SU-DHL-6 (cell line): ENCODE results near the gene TRIM6.
"Not testable (repeated sequence)": the region's sequence is repeated elsewhere in the genome, so short reads cannot be mapped to it uniquely, and the experiment has no call there.

Source experiments
- H2AFZ ChIP-seq: fragments of 200-600 bp; sonication (generic); 2 replicates; pipeline ENCODE4 v1.6.1; 2014; ENCODE audit warnings: low read depth, mild to moderate bottlenecking, moderate library complexity, mixed read lengths, antibody characterized with exemption, low read length; ENCODE audit not compliant: severe bottlenecking
- H3F3A ChIP-seq: fragments of 200-600 bp; shearing (Covaris generic); 2 replicates; pipeline ENCODE4 v1.6.0; 2016; ENCODE audit warnings: antibody characterized with exemption, mild to moderate bottlenecking; ENCODE audit not compliant: insufficient read depth
- H3K27ac ChIP-seq: fragments of 200-600 bp; sonication (generic); 2 replicates; pipeline ENCODE4 v1.5.1; 2016; ENCODE audit warnings: low read depth, mild to moderate bottlenecking, low read length, moderate library complexity, mixed read lengths
- H3K27me3 ChIP-seq: fragments of 200-600 bp; sonication (generic), shearing (Covaris generic); 2 replicates; pipeline ENCODE4 v1.6.0; 2014; ENCODE audit warnings: mild to moderate bottlenecking, low read length
- H3K36me3 ChIP-seq: fragments of 200-600 bp; sonication (generic); 2 replicates; pipeline ENCODE4 v1.6.1; 2014; ENCODE audit warnings: mild to moderate bottlenecking, low read length, mixed read lengths
- H3K4me2 ChIP-seq: fragments of 300-600, 200-600 bp; shearing (Covaris generic), sonication (generic); 2 replicates; pipeline ENCODE4 v1.6.0; 2014; ENCODE audit warnings: low read length, low read depth, mild to moderate bottlenecking; ENCODE audit not compliant: poor library complexity, severe bottlenecking
- H3K4me3 ChIP-seq: fragments of 200-600 bp; sonication (generic); 2 replicates; pipeline ENCODE4 v1.5.1; 2014; ENCODE audit warnings: antibody characterized with exemption, low read length, mild to moderate bottlenecking, mixed read lengths; ENCODE audit not compliant: insufficient read depth, poor library complexity, severe bottlenecking
- H3K79me2 ChIP-seq: fragments of 200-600 bp; sonication (generic); 2 replicates; pipeline ENCODE4 v1.6.1; 2014; ENCODE audit warnings: mild to moderate bottlenecking, low read length, moderate library complexity; ENCODE audit not compliant: insufficient read depth
- H3K9ac ChIP-seq: fragments of 200-600 bp; sonication (generic); 2 replicates; pipeline ENCODE4 v1.7.0; 2014; ENCODE audit warnings: mild to moderate bottlenecking, low read length
- H3K9me2 ChIP-seq: fragments of 200-600 bp; sonication (generic); replicated peaks from 2 replicates; pipeline ENCODE4 v1.6.1; 2014; ENCODE audit warnings: low read length; ENCODE audit not compliant: insufficient read depth
- H3K9me3 ChIP-seq: fragments of 200-600 bp; sonication (generic); 2 replicates; pipeline ENCODE4 v1.6.1; 2014; ENCODE audit warnings: low read length, mixed read lengths; ENCODE audit not compliant: insufficient read depth
- H4K20me1 ChIP-seq: fragments of 200-600 bp; sonication (generic); 2 replicates; pipeline ENCODE4 v1.6.1; 2014; ENCODE audit warnings: low read depth, mild to moderate bottlenecking, antibody characterized with exemption, low read length, moderate library complexity, mixed read lengths
- CTCF ChIP-seq: fragments of 200-600 bp; sonication (generic); IDR thresholded peaks from one replicate; pipeline ENCODE4 v1.5.1; 2017; ENCODE audit warnings: antibody characterized with exemption, mild to moderate bottlenecking, low read length, moderate library complexity; ENCODE audit not compliant: insufficient read depth, poor library complexity, severe bottlenecking
- EZH2phosphoT487 ChIP-seq: fragments of 200-600 bp; sonication (generic), shearing (Covaris generic); conservative IDR thresholded peaks from 2 replicates; pipeline ENCODE4 v1.6.1; 2018; ENCODE audit warnings: mild to moderate bottlenecking, antibody characterized with exemption, low read length, moderate library complexity, mixed read lengths

The TRIM6 gene

GRCh38 chr11:5646139-5646538 lies 49.7 kb downstream of the TRIM6 start:
- no peak overlapping the region for H3K4me2 ChIP-seq
- no peaks in the 10 kb centered on the region for H3K9me3 ChIP-seq
- H3K9me2 ChIP-seq, result no peaks in the 10 kb centered on the region
- no peak overlapping the region for H3K9ac ChIP-seq
- H3K4me3 ChIP-seq, result no peak overlapping the region
- H3K36me3 ChIP-seq, result 0 out of 2 replicates have a peak, but pooled peaks cover 4% of the 10 kb centered on the region
- H3F3A ChIP-seq, result no peaks in the 10 kb centered on the region
- H2AFZ ChIP-seq, result no peak overlapping the region
- H3K79me2 ChIP-seq, result no peaks in the 10 kb centered on the region
- no peaks in the 10 kb centered on the region for H4K20me1 ChIP-seq
- TF ChIP-seq CTCF (no peak), EZH2phosphoT487 (no peak)
- no peak overlapping the region for H3K27ac ChIP-seq
- no peaks in the 10 kb centered on the region for H3K27me3 ChIP-seq

GRCh38 chr11:5655474-5655873 lies 59.0 kb downstream of the TRIM6 start:
- Histone ChIP-seq H3K27ac (no peak overlapping the region), H3K9ac (no peak overlapping the region), H3K9me2 (no peaks in the 10 kb centered on the region), H3K4me2 (no peak overlapping the region), H3K9me3 (no peaks in the 10 kb centered on the region), H3K27me3 (no peaks in the 10 kb centered on the region), H4K20me1 (no peaks in the 10 kb centered on the region), H3K79me2 (no peaks in the 10 kb centered on the region), H3F3A (no peaks in the 10 kb centered on the region), H3K4me3 (no peak overlapping the region), H3K36me3 (peaks cover 3% of the 10 kb centered on the region; the same call in 1 of the 2 replicates), H2AFZ (no peak overlapping the region)
- TF ChIP-seq EZH2phosphoT487 (no peak), CTCF (no peak)

- H3K36me3 ChIP-seq, result not testable (repeated sequence)
Observed at GRCh38 chr11:5656956-5657355, 60.5 kb downstream of the TRIM6 start.

GRCh38 chr11:5658318-5658717 lies 61.9 kb downstream of the TRIM6 start:
- no peaks in the 10 kb centered on the region for H3K27me3 ChIP-seq
- no peak overlapping the region for H3K27ac ChIP-seq
- no peaks in the 10 kb centered on the region for H3K9me2 ChIP-seq
- TF ChIP-seq EZH2phosphoT487 (no peak), CTCF (no peak)
- H3K4me2 ChIP-seq, result no peak overlapping the region
- no peaks in the 10 kb centered on the region for H4K20me1 ChIP-seq
- no peak overlapping the region for H3K4me3 ChIP-seq
- H3K79me2 ChIP-seq, result no peaks in the 10 kb centered on the region
- H3F3A ChIP-seq, result no peaks in the 10 kb centered on the region
- H2AFZ ChIP-seq, result no peak overlapping the region
- no peaks in the 10 kb centered on the region for H3K36me3 ChIP-seq
- no peaks in the 10 kb centered on the region for H3K9me3 ChIP-seq
- H3K9ac ChIP-seq, result no peak overlapping the region

More at GRCh38 chr11:5656956-5657355, 60.5 kb downstream of the TRIM6 start:
- H2AFZ ChIP-seq, H3K9ac ChIP-seq, H3F3A ChIP-seq, H4K20me1 ChIP-seq, H3K9me3 ChIP-seq, H3K4me3 ChIP-seq, H3K27ac ChIP-seq, H3K4me2 ChIP-seq, H3K9me2 ChIP-seq, H3K27me3 ChIP-seq, H3K79me2 ChIP-seq: not testable (repeated sequence)
